Thymus (tissue), 11 donors: ENCODE results near the gene TBC1D7. TPM values are rescaled to one million over a fixed set of nuclear protein-coding genes. Genes with fewer than 3 reads are reported as not detected.

Experiments used
- DNase-seq, 9 donors: peaks; one replicate each; pipeline ENCODE4 v3.0.0-alpha.2; 2013; ENCODE audit warnings: low spot score in 9 of 9, low read depth in 6 of 9, missing footprints in 1 of 9
- H3K27ac ChIP-seq, 2 donors: one replicate each; pipeline ENCODE4 v1.5.1; 2013; ENCODE audit warnings: control low read depth in 1 of 2, low read depth in 1 of 2, low read length in 1 of 2, mild to moderate bottlenecking in 1 of 2, moderate library complexity in 1 of 2
- H3K27me3 ChIP-seq, 2 donors: one replicate each; pipeline ENCODE4 v1.5.1; 2013; ENCODE audit warnings: low read length in 1 of 2; ENCODE audit not compliant: control insufficient read depth in 2 of 2, insufficient read depth in 1 of 2
- H3K36me3 ChIP-seq, 2 donors: one replicate each; pipeline ENCODE4 v1.5.1; 2013; ENCODE audit warnings: low read length in 1 of 2, mild to moderate bottlenecking in 1 of 2, moderate library complexity in 1 of 2; ENCODE audit not compliant: control insufficient read depth in 2 of 2, insufficient read depth in 2 of 2
- H3K4me1 ChIP-seq, 2 donors: one replicate each; pipeline ENCODE4 v1.5.1; 2013; ENCODE audit warnings: low read length in 2 of 2; ENCODE audit not compliant: control insufficient read depth in 2 of 2, insufficient read depth in 2 of 2
- H3K4me3 ChIP-seq, 2 donors: one replicate each; pipeline ENCODE4 v1.5.1; 2013; ENCODE audit warnings: low read length in 2 of 2, control low read depth in 1 of 2, mild to moderate bottlenecking in 1 of 2
- H3K9me3 ChIP-seq, 2 donors: one replicate each; pipeline ENCODE4 v1.5.1; 2013; ENCODE audit warnings: low read length in 1 of 2, mild to moderate bottlenecking in 1 of 2; ENCODE audit not compliant: control insufficient read depth in 2 of 2, insufficient read depth in 1 of 2
- WGBS: extraction: QIAGEN DNeasy Blood & Tissue Kit; methylation state at CpG from one replicate; pipeline ENCODE4 v1.1.7; 2013; 5-methylcytosine and 5-hydroxymethylcytosine counted together
- polyA plus RNA-seq: library from polyadenylated mRNA; stranded (reverse); fragments of 200-250 nt; gene quantifications from one replicate; pipeline ENCODE4 v1.2.3, GENCODE V29; 2013
- total RNA-seq: library from RNA; stranded (reverse); fragments of 120-200 nt; gene quantifications from one replicate; pipeline ENCODE4 v1.2.4, GENCODE V29; 2013
- donor health status: healthy.

Gene TBC1D7
- total and polyA plus RNA-seq, 2 donors: 17.1 to 20.6 TPM

DNA sequence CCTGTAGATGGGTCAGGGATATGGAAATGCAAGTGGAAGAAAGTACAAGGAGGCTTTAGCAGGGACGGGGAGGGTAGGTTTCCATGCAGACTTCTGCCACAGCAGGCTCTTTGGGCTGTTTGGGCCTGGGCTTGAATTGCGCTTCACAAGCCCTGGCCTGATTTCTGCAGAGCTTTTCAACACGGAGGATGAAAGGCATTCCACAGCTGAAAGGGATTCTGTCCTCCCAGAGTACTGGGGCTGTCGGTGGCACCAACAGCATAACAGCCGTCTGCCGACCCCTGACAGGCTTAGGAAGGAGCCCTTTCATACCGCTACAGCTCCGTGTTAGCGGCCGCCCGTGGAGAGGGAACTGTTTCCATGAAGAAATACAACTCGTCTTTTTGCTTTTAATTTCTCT, 22.9 kb upstream of the TBC1D7 start:
- no peaks in the 10 kb centered on the region for H3K27me3 ChIP-seq
- H3K4me1 ChIP-seq: peaks cover 19 to 29% of the 10 kb centered on the region in 2 donors
- H3K4me3 ChIP-seq: no peak overlapping the region
- H3K27ac ChIP-seq: peak overlapping the region in 1 of 2 donors; percentile 23
- H3K9me3 ChIP-seq: no peaks in the 10 kb centered on the region
- DNase-seq: no peak
- H3K36me3 ChIP-seq: no peaks in the 10 kb centered on the region
- 93% methylated on average over 12 of the region's 12 CpGs for WGBS

DNA sequence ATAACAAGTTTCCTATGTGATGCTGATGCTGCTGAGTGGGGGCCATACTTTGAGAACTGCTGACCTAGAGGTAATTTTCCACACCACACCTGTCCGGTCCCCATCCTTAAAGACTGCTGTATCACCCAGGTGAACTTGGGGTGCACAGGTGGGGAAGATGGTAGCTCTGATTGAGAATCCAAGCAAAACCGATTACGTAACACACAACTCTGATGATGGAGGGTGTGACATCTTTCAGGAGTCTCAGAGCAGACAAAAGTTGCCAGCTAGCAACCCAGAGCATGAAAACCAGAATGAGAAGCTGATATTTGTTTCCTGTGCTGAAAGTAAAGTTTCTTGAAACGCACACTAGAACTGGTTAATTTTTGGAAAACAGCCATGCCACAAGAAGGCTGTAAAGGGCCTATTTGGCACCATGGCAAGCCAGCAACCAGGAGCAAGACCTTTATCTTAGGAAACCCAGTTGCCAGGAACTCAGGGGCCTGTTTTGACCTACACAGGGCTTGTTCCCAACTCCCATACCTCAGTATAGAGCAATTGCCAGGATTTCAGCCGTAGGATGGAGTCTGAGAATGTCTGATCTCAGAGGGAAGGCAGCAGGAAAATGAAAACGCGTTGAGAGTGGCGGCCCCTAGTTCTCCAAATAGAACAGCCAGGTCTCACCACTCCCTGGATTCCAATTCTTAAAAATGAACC, 21.6 kb upstream of the TBC1D7 start:
- no peak for DNase-seq
- WGBS: 91% methylated on average over 8 of the region's 8 CpGs
- Histone ChIP-seq H3K4me3 (no peak overlapping the region), H3K36me3 (no peaks in the 10 kb centered on the region), H3K27ac (peak overlapping the region in 1 of 2 donors; percentile 36), H3K27me3 (no peaks in the 10 kb centered on the region), H3K4me1 (peaks cover 9 to 22% of the 10 kb centered on the region in 2 donors), H3K9me3 (no peaks in the 10 kb centered on the region)

DNA sequence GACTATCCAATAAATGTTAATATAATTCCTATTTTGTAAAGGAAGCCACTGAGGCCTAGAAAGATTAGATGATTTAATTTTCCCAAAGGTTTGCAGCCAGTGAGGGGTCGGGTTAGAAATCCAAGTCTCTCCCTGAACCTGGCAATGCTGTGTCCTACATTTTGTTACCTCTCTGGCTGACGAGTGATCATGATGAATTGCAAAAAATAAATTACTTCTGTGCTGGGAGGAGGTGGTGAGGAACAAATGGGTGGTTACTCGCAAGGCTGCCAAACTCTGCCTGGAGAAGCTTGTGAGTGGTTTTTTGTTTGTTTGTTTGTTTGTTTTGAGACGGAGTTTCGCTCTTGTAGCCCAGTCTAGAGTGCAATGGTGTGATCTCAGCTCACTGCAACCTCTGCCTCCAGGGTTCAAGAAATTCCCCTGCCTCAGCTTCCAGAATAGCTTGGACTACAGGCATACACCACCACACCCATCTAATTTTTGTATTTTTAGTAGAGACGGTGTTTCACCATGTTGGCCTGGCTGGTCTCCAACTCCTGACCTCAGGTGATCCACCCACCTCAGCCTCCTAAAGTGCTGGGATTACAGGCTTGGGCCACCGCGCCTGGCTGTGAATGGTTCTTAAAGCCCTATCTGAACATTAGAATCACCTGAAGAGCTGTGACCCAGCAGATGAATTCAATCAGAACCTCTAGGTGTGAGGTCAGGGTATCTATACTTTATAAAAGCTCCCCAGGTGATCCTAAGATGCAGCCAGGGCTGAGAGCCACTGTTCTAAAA, 20.2 kb upstream of the TBC1D7 start:
- no peak overlapping the region for H3K4me3 ChIP-seq
- H3K27me3 ChIP-seq: no peaks in the 10 kb centered on the region
- DNase-seq: no peak
- H3K36me3 ChIP-seq: no peaks in the 10 kb centered on the region
- peaks cover 0 to 8% of the 10 kb centered on the region in 2 donors for H3K4me1 ChIP-seq
- 98% methylated on average over 8 of the region's 8 CpGs for WGBS
- H3K27ac ChIP-seq: no peak overlapping the region
- no peaks in the 10 kb centered on the region for H3K9me3 ChIP-seq

DNA sequence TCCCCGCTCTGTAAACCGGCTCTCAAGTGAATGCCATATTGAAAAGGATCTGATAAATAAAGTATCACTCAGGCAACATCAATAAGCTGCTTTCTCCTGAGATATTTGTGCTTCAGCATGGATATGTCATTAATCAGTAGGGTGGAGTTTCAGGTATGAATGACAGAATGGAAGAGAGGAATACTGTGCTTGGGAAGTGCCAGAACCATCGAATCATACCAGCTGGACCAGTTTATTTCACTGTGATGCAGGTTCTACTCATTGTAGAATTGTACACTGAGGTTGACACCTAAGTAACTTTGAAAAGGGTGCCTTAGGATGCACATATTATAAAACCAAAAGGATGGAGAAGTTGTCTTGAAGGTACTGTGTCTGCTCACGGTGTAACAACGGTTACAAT, 17.9 kb upstream of the TBC1D7 start:
- no peak for DNase-seq
- H3K4me1 ChIP-seq: peaks cover 0 to 6% of the 10 kb centered on the region in 2 donors
- H3K36me3 ChIP-seq: no peaks in the 10 kb centered on the region
- WGBS: 97% methylated on average over 5 of the region's 5 CpGs
- no peak overlapping the region for H3K27ac ChIP-seq
- no peak overlapping the region for H3K4me3 ChIP-seq
- no peaks in the 10 kb centered on the region for H3K27me3 ChIP-seq
- H3K9me3 ChIP-seq: peaks cover 0 to 6% of the 10 kb centered on the region in 2 donors

DNA sequence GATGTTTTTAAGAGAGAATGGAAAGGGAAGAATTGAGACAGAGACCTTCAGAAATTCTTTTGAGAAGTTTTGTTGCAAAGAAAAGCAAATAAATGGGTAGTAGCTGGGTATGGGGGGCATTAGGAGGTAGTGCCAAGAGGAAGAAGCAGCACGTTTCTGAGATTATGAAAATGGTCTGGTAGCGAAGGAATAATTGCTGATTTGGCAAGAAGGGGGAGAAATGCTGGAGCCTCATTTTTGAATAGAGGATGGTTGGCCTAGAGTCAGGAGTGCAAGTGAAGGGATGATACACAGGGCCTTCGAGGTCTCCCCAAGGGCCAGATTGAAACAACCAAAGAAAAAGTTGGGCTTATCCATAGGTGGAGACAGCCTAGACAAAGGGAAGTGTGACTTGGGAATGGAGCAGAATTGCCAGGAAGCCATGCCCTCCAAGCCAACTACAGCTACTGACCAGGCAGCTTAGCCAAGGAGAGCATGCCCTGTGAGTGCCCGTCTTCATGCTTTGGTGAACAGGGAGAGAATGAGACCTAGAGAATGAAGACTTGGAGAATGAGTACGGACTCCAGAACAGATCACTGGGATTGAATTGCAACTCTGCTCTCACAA, 14.2 kb upstream of the TBC1D7 start:
- Histone ChIP-seq H3K4me3 (no peak overlapping the region), H3K9me3 (peaks cover 0 to 7% of the 10 kb centered on the region in 2 donors), H3K27me3 (no peaks in the 10 kb centered on the region), H3K27ac (no peak overlapping the region), H3K4me1 (peaks cover 0 to 5% of the 10 kb centered on the region in 2 donors), H3K36me3 (no peaks in the 10 kb centered on the region)
- WGBS: 93% methylated on average over 5 of the region's 5 CpGs
- no peak for DNase-seq

DNA sequence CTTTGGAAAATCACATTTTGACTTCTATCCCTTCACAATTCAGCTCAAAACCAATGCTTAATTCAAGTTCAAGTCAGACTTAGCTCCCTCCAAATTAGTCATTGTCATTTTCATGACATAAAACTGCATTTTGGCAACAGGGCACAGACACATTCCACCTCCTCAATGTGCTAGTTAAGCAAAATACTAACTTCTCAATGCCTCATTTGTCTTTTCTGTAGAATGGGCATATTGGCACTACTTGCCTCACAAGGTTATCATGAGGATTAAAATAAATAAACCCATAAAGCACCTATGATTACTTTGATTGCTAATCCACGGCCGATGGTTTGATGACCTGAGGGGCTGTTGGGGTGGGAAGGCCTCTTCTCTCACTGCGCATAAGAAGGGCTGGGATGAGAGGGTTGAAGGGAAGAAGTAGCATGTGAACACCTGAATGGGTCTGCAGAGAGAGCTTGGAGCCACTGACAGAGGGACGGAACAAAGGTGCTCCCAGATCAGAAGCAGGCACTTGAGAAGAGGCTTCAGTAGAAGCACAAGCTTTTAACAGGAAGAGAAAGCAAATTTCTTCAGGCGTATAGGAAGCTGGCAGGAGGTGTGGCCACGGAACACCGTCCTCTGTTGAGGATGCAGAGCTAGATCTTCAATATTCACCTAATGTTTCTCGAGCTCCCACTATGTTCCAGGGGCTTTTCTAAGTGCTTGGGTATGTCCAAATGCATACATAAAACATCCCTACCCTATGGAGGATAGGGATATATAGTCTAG, 11.7 kb upstream of the TBC1D7 start:
- peaks cover 0 to 9% of the 10 kb centered on the region in 2 donors for H3K4me1 ChIP-seq
- no peak for DNase-seq
- H3K27ac ChIP-seq: no peak overlapping the region
- H3K36me3 ChIP-seq: no peaks in the 10 kb centered on the region
- H3K4me3 ChIP-seq: no peak overlapping the region
- WGBS: 65% methylated on average over 8 of the region's 8 CpGs
- H3K9me3 ChIP-seq: peaks cover 0 to 7% of the 10 kb centered on the region in 2 donors
- H3K27me3 ChIP-seq: no peaks in the 10 kb centered on the region

DNA sequence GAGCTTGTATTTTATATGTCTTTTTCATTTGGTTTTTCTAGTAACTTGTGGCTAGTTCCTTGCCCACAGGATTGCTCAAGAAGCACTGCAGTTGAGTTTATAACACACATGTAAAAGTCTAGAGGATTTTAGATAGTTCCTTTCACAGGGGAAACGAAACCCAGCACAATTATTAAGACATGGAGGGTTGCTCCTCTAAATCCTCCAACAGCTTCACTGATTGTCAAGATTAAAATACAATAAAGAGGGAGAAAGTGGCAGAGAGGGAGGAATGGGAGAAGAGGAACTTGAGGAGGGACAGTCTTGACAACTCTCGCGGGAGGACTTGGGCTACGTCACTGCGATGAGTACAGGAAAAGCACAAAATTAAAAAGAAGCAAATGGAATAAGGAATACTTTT, 9.7 kb upstream of the TBC1D7 start:
- 79% methylated on average over 5 of the region's 5 CpGs for WGBS
- peaks cover 0 to 7% of the 10 kb centered on the region in 2 donors for H3K9me3 ChIP-seq
- no peak overlapping the region for H3K4me3 ChIP-seq
- no peaks in the 10 kb centered on the region for H3K27me3 ChIP-seq
- H3K4me1 ChIP-seq: peaks cover 0 to 11% of the 10 kb centered on the region in 2 donors
- no peaks in the 10 kb centered on the region for H3K36me3 ChIP-seq
- no peak overlapping the region for H3K27ac ChIP-seq
- no peak for DNase-seq

DNA sequence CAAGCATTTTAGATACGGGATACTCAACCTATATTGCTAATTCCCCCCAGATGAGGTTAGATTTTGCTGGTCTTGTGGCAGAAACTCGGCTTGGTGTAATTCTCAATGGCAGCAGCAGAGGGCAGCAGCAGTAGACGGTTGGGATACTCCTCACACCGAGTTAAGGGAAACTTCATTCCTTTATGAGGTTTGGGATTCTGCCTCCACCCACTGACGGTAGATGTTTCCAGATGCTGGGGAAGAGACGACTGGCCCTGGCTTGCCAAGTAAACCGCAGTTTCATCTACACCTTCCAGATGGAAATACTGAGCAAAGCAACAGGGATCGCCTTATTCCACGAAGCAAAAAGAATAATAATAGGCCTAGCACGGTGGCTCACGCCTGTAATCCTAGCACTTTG, 8.2 kb upstream of the TBC1D7 start:
- no peaks in the 10 kb centered on the region for H3K36me3 ChIP-seq
- H3K27ac ChIP-seq: no peak overlapping the region
- WGBS: 38% methylated on average over 11 of the region's 11 CpGs
- H3K27me3 ChIP-seq: no peaks in the 10 kb centered on the region
- peaks cover 0 to 11% of the 10 kb centered on the region in 2 donors for H3K4me1 ChIP-seq
- H3K4me3 ChIP-seq: no peak overlapping the region
- DNase-seq: peak in 8 of 9 donors; percentile 41 to 83 (median 68)
- H3K9me3 ChIP-seq: peaks cover 0 to 4% of the 10 kb centered on the region in 2 donors
